Sigmoid colon (tissue), 7 donors: ENCODE data around the gene EML6. TPM values are rescaled to one million over a fixed set of nuclear protein-coding genes. Genes with fewer than 3 reads are reported as not detected.

Experiments used
- DNase-seq: peaks from one replicate; pipeline ENCODE4 v3.0.0-alpha.2; 2019
- H3K27ac ChIP-seq, 4 donors: fragments of 200-600 bp; sonication (generic); one replicate each; pipeline ENCODE4 v1.5.1; 2016 to 2019; ENCODE audit warnings: mild to moderate bottlenecking in 1 of 4
- H3K27me3 ChIP-seq, 3 donors: fragments of 200-600 bp; sonication (generic); one replicate each; pipeline ENCODE4 v1.5.1; 2019; ENCODE audit warnings: mild to moderate bottlenecking in 1 of 3
- H3K36me3 ChIP-seq, 4 donors: fragments of 200-600 bp; sonication (generic); one replicate each; pipeline ENCODE4 v1.5.1; 2016 to 2019
- H3K4me1 ChIP-seq, 4 donors: fragments of 200-600 bp; sonication (generic); one replicate each; pipeline ENCODE4 v1.5.1; 2017 to 2019
- H3K4me3 ChIP-seq, 4 donors: fragments of 200-600 bp; sonication (generic); one replicate each; pipeline ENCODE4 v1.5.1; 2017 to 2019; ENCODE audit warnings: mild to moderate bottlenecking in 2 of 4, moderate library complexity in 1 of 4
- H3K9me3 ChIP-seq, 4 donors: fragments of 200-600 bp in 3 of 4; sonication (generic) in 3 of 4; one replicate each; pipeline versions ENCODE4 v1.5.1 to v1.6.1; 2013 to 2019
- CTCF ChIP-seq, 4 experiments: fragments of 450-650 bp in 3 of 4; fragments of 200-600 bp in 1 of 4; IDR thresholded peaks; one replicate each; pipeline ENCODE4 v1.5.1; 2016 to 2019; ENCODE audit warnings: antibody characterized with exemption in 4 of 4, mild to moderate bottlenecking in 3 of 4, moderate library complexity in 2 of 4
- EP300 ChIP-seq, 4 donors: sonication (generic); formaldehyde crosslinking; IDR thresholded peaks; one replicate each; pipeline ENCODE4 v1.6.1; 2017; ENCODE audit warnings: antibody characterized with exemption in 4 of 4
- POLR2A ChIP-seq, 2 donors: fragments of 450-650 bp; IDR thresholded peaks; one replicate each; pipeline ENCODE4 v1.6.1; 2016; ENCODE audit warnings: antibody characterized with exemption in 2 of 2, mild to moderate bottlenecking in 2 of 2, moderate library complexity in 2 of 2
- POLR2AphosphoS5 ChIP-seq, 4 donors: sonication (generic); formaldehyde crosslinking; IDR thresholded peaks; one replicate each; pipeline ENCODE4 v1.6.1; 2017; ENCODE audit warnings: antibody characterized with exemption in 4 of 4
- WGBS, 2 donors: extraction: QIAGEN DNeasy Blood & Tissue Kit; methylation state at CpG; one replicate each; pipeline ENCODE4 v1.1.7; 2013; 5-methylcytosine and 5-hydroxymethylcytosine counted together
- intact Hi-C: fragments of 100-400 bp; cut with DNase I; formaldehyde crosslinking; loops from one replicate; pipeline ENCODE4 v1.15.1; 2023
- polyA plus RNA-seq, 3 donors: library from polyadenylated mRNA; stranded (reverse); fragments of 200-250 nt; gene quantifications; one replicate each; pipeline ENCODE4 v1.2.3, GENCODE V29; 2013
- total RNA-seq, 4 donors: library from RNA; depleted of rRNA; stranded (reverse); fragments of >200 nt; gene quantifications; one replicate each; pipeline ENCODE4 v1.1.0, GENCODE V29; 2016
- donor health status: healthy with polysubstance abuse.
- donor health status: Bipolar disorder and iron deficiency.
- donor health status: healthy.

EML6 gene
- total and polyA plus RNA-seq, 7 donors, result 0.46 to 2.2 (median 1.2) TPM

GRCh38 chr2:54815148-54815539 is 91.7 kb downstream of the EML6 start:
- DNase-seq, result no peak
- intact Hi-C loops, result no loop called here
- H3K4me3 ChIP-seq, result no peak overlapping the region
- peaks cover 0 to 4% (median 0%) of the 10 kb centered on the region in 4 donors for H3K4me1 ChIP-seq
- H3K27me3 ChIP-seq, result no peaks in the 10 kb centered on the region
- TF ChIP-seq EP300 (IDR thresholded peaks at IDR 0.05), result no peak
- TF ChIP-seq POLR2A (IDR thresholded peaks at IDR 0.05), result no peak
- TF ChIP-seq CTCF (IDR thresholded peaks at IDR 0.05), result no peak
- TF ChIP-seq POLR2AphosphoS5 (IDR thresholded peaks at IDR 0.05), result no peak
- no peak overlapping the region for H3K27ac ChIP-seq
- WGBS, 2 donors, result 39 to 66% methylated on average over 1 of the region's 1 CpG
- no peaks in the 10 kb centered on the region for H3K36me3 ChIP-seq
- no peaks in the 10 kb centered on the region for H3K9me3 ChIP-seq

GRCh38 chr2:54818226-54818625 is 94.8 kb downstream of the EML6 start:
- H3K4me1 ChIP-seq, result no peaks in the 10 kb centered on the region
- no peaks in the 10 kb centered on the region for H3K36me3 ChIP-seq
- no peak for DNase-seq
- no peaks in the 10 kb centered on the region for H3K9me3 ChIP-seq
- no peak overlapping the region for H3K27ac ChIP-seq
- TF ChIP-seq CTCF (IDR thresholded peaks at IDR 0.05) (no peak), POLR2AphosphoS5 (IDR thresholded peaks at IDR 0.05) (no peak), EP300 (IDR thresholded peaks at IDR 0.05) (no peak), POLR2A (IDR thresholded peaks at IDR 0.05) (no peak)
- no peak overlapping the region for H3K4me3 ChIP-seq
- H3K27me3 ChIP-seq, result no peaks in the 10 kb centered on the region
- intact Hi-C loops, result no loop called here
- WGBS, 2 donors, result 84 to 88% methylated on average over 2 of the region's 2 CpGs

- H3K9me3 ChIP-seq, result no peaks in the 10 kb centered on the region
- intact Hi-C loops, result no loop called here
- WGBS, 2 donors, result 83 to 89% methylated on average over 3 of the region's 3 CpGs
- DNase-seq, result no peak
- no peaks in the 10 kb centered on the region for H3K27me3 ChIP-seq
- H3K4me1 ChIP-seq, result no peaks in the 10 kb centered on the region
- H3K36me3 ChIP-seq, result no peaks in the 10 kb centered on the region
- no peak overlapping the region for H3K4me3 ChIP-seq
- TF ChIP-seq POLR2AphosphoS5 (IDR thresholded peaks at IDR 0.05), result no peak
- TF ChIP-seq EP300 (IDR thresholded peaks at IDR 0.05), result no peak
- no peak for TF ChIP-seq CTCF (IDR thresholded peaks at IDR 0.05)
- TF ChIP-seq POLR2A (IDR thresholded peaks at IDR 0.05), result no peak
- no peak overlapping the region for H3K27ac ChIP-seq
Observed at GRCh38 chr2:54820558-54820957, 97.1 kb downstream of the EML6 start.

- Histone ChIP-seq H3K27ac (no peak overlapping the region), H3K4me3 (no peak overlapping the region)
- intact Hi-C loops, result no loop called here
Observed at GRCh38 chr2:54824567-54824966, 101.1 kb downstream of the EML6 start.

GRCh38 chr2:54830546-54830945 is 107.1 kb downstream of the EML6 start:
- Histone ChIP-seq H3K27me3 (no peaks in the 10 kb centered on the region), H3K27ac (no peak overlapping the region), H3K36me3 (no peaks in the 10 kb centered on the region), H3K4me1 (no peaks in the 10 kb centered on the region), H3K9me3 (no peaks in the 10 kb centered on the region), H3K4me3 (no peak overlapping the region)
- DNase-seq, result no peak
- 88 to 90% methylated on average over 8 of the region's 8 CpGs for WGBS, 2 donors
- no peak for TF ChIP-seq CTCF (IDR thresholded peaks at IDR 0.05)
- no peak for TF ChIP-seq POLR2A (IDR thresholded peaks at IDR 0.05)
- TF ChIP-seq POLR2AphosphoS5 (IDR thresholded peaks at IDR 0.05), result no peak
- no peak for TF ChIP-seq EP300 (IDR thresholded peaks at IDR 0.05)
- intact Hi-C loops, result no loop called here

More at GRCh38 chr2:54824567-54824966, 101.1 kb downstream of the EML6 start:
- 88 to 91% methylated on average over 4 of the region's 4 CpGs for WGBS, 2 donors
- no peak for TF ChIP-seq EP300 (IDR thresholded peaks at IDR 0.05)
- no peak for TF ChIP-seq POLR2AphosphoS5 (IDR thresholded peaks at IDR 0.05)
- TF ChIP-seq POLR2A (IDR thresholded peaks at IDR 0.05), result no peak
- H3K36me3 ChIP-seq, result no peaks in the 10 kb centered on the region
- no peaks in the 10 kb centered on the region for H3K4me1 ChIP-seq
- H3K27me3 ChIP-seq, result no peaks in the 10 kb centered on the region
- no peaks in the 10 kb centered on the region for H3K9me3 ChIP-seq
- DNase-seq, result no peak
